HG02885 (cell line): Measurements from ENCODE around the gene CRABP2.

Source experiments
- ATAC-seq: cut with Tn5 transposase; IDR thresholded peaks from one replicate; pipeline ENCODE4 v1.9.1; 2021; ENCODE audit warnings: mild to moderate bottlenecking; ENCODE audit not compliant: unreplicated experiment, poor library complexity

Gene CRABP2

DNA sequence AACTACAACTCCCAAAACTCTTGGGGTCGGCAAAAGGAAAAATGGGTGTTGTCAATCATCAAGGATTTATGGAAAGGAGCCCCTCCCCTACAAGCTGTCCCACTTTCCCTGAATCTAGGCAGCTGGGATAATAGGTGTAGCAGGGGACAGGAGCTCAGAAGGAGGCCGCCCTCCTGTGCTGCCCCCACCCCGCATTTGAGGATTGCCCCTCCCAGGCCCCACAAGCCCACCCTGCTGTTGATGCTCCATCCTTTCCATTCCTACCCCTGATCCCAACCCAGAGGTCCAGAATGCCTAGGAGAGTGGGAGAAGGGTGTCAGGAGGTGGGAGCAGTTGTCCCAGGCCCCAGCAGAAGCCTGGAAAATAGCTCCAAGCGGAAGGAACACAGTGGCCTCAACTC, 37.4 kb upstream of the CRABP2 start:
- no peak for ATAC-seq

DNA sequence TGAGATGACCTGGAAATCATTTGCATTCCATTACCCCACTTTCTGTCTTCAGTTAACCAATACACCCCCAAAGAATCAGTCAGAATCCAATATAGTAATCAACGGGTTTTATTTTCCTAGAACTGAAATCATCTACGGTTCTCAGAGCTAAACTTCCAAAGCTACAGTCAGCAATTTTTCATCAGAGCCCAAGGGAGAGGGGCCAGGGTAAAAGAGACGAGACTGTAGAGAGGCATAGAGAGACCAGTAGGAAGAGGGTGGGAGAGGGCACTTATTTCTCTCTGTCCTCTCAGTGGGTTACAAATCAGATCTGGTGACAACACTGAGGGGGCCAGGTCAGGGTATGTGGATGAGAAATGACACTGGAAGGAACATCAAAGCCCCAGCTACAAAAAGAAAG, 36.6 kb upstream of the CRABP2 start:
- ATAC-seq = no peak

DNA sequence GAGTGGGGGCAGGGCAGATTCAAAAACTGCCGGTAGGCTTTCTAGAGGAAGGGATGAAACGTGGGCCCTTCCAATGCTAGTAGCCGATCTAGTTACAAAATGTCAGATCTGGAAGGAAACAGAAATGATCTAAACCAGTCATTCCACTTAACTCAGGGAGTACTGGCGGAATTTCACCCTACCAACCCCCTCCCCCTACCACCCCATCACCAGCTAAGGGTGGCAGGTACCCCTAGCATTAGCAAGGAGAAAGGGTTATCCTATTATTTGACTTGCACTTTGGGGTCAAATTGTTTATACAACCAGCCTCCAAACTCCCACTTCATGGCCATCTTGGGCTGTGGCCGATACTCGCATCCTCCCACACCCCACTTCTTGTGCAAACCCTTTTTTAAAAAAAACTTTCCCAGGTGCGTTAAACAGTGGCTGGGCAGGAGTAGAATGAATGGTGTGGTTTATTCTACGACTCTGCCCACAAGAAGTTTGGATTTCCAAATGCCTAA, 36.1 kb upstream of the CRABP2 start:
- no peak for ATAC-seq

DNA sequence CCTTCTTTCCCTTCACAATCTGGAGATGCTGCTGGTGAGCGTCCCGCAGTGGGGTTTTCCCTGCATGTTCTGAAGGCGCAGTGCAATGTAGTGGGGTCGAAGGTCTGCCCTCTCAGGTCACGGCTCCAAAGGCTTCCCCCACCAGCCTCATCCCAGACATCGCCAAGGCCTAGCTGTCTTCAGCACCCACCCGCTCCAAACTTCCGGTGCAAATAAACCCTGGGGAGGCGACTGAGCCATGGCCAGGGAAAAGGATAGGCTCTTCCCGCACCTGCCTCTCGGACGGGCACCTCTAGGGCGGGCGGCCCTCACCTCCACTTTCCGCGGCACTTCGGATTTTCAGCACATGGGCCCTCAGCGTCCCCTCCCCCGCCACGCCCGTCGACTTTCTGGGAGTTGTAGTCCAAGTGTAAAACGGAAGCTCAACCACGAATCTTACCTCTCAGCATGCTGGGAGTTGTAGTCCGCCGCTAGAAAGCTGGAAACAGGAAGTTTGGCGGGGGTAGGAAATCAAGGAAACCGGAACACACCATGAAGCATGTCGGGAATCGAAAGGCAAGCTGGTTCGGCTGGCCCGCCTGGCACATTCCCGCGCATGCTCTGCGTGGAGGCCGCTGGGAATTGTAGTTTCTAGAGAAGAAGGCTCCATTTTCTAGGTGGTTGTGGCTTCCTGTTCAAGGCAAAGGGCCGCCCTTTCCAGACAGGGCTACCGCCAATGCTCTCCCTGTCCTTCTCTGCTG, 35.5 kb upstream of the CRABP2 start, which contains the start of gene MRPL24:
Gene MRPL24, minus strand, starts transcription at position 348 of the 740 bp plus-strand sequence. CDS start 2,384 bp downstream, outside the sequence.
- peak; percentile 86 for ATAC-seq

DNA sequence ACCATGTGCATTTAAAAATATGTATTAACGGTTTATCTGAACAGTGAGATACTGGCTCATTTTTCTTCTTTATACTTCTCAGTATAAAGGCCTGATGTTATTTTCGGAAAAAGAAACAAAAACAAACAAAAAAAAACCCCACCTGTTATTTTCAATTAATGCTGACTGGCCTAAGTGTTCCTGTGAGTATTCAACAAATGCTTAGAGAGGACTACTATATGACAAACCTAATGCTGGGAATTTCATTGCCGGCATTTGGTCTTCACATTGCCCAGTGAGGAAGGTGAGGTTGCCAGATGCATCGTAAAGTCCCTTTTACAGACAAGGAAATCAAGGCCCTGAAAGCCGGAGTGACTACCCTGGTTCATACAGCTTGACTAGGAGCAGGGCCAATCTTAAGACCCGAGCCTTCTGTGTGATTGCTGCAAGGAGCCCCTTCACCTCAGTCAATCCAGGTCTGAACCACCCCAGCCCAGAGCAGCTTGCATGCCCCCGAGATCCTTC, 34.9 kb upstream of the CRABP2 start:
- no peak for ATAC-seq

DNA sequence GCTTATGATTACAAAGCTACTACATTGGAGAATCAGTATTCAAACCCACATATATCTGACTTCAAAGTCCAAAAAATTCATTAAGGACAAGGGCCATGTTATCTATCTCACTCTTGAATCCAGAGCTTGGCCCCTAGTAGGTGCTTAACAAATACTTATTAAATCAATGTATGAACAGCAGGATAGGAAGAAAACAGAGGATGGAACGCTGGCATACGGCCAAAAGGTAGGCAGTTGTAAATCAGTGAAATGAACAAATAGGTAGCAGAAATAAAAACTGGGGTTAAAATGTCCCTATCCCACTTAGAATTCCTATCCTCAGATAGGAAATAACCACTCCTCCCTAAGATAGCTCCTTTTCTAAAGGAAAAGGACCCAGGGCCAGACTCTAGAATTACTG, 33.5 kb upstream of the CRABP2 start:
- ATAC-seq = no peak

DNA sequence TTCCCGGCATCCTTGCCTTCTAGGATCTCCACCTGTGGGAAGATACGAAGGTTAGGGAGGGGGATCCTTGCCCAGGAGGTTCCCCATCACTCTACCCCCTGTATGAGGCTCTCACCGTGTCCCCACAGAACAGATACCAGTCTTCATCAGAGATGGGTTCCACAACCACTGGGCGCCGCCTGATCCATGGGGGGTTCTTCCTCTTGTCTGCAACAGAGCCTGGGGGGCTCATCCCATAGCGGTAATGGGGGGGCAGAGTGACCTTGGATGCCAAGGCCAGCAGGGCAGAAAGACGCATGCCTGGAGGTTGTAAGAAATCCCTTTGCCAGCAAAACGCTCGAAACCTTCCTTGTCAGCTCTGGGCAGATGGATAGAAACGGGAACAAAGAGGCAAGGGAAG, 33.0 kb upstream of the CRABP2 start:
- no peak for ATAC-seq

DNA sequence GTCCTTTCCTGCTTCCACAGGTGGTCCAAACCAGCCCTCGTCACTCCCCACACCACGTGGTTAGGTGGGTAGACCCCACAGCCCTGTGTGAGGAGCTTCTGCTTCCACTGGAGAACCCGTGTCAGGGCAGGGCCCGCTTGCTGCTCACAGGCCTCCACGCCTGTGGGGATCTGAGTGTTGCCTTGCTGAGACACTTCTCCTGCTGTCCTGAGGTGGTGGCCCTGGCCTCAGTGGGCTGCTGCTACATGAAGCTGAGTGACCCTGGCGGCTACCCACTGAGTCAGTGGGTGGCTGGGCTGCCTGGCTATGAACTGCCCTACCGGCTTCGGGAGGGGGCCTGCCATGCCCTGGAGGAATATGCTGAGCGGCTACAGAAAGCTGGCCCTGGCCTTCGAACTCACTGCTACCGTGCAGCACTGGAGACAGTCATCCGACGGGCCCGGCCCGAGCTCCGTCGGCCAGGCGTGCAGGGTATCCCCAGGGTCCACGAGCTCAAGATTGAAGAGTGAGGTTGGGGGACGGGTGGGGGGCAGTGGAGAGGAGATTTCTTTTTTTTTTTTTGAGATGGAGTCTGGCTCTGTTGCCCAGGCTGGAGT, 28.7 kb upstream of the CRABP2 start:
- ATAC-seq = no peak

DNA sequence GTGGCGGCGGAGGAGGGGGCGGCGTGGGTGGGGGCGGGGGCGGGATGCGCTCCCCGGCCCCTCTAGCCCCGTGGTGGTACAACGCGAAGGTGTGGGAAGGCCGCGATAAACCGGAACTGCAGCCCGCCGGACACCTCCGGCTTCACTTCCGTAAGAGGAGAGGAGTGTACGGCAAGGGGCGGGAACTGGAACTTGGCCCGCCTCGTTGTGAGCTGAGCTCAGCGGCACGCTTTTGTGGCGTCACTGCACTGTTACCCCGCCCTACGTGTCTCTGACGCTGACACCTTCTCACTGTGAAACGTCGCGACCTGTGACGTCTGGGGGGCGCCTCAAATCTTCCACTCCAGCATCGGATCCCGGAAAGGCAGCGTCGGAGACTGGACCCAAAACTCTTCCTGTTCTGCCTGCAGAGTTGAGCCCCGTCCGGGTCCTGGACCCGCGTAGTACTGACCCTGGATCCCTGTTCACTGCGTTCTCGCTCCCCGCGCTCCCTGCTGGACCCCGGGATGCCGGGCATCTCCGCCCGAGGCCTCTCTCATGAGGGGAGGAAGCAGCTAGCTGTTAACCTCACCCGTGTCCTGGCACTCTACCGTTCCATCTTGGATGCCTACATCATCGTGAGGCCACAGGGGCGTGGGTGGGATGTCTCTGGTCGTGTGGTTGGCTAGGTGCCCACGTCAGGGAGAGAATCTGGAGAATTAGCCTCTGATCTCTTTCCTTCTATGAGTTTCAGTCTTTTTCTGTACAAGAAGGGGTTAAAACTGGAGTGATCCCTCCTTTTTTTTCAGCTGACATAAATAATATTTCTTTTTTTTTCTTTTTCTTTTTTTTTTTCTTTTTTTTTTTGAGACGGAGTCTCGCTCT, 23.4 kb upstream of the CRABP2 start, which contains the start of gene ISG20L2:
Gene ISG20L2, minus strand, starts transcription at position 168 of the 864 bp plus-strand sequence. CDS start 1,114 bp downstream, outside the sequence.
- ATAC-seq = peak; percentile 89

DNA sequence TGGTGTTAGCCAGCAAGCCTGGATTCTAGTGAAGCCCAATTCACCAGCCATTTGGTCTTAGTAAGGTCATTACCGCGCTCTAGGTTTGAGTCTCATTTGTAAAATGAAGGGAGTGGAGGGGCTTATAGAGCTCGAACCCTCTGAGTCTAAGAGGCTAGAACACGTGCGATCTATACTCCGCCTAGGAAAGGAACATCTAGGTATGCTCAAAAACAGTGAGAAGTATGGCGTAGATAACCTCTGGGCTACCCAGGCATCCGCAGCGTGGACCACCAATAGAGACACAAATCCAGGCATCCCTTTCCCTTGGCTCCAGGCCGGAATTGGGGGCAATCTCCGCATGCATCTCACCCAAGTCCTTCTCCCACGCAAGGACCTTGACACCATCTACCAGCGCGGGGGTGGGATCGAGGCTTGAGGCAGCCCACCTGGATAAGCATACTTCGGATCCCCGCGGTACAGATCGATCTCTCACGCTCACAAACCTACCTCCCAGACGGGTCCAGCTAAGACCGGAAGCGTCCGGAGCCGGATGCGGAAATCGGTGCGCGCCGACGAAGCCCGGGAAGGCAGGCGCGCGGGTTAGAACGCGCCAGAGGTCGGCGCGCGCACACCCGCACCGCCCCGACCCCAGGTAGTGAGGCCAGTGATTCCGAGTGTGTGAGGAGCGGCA, 22.7 kb upstream of the CRABP2 start, which contains the start of gene METTL25B:
Gene METTL25B, plus strand, starts transcription at position 544 of the 673 bp plus-strand sequence. CDS start 636 bp downstream, outside the sequence.
- peak; percentile 64 for ATAC-seq

DNA sequence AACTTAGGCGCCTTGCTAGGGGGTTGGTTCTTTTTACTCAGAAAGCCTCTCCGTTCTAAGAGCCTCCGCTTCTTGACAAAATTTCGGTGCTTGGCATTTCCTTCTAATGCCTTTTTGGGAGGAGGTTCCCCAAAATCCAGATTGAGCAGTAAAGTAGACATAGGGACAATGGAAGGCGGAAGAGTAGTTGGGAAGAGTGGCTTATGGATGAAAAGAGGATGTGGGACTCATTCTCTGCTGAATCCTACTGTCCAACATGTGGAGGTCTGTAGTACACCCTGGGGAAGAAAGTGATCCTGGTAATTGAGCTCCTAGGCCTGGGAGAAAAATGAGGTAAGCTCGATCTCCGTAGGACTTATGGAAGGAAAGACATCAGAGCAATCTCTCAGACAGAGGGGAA, 22.1 kb upstream of the CRABP2 start:
- no peak for ATAC-seq

DNA sequence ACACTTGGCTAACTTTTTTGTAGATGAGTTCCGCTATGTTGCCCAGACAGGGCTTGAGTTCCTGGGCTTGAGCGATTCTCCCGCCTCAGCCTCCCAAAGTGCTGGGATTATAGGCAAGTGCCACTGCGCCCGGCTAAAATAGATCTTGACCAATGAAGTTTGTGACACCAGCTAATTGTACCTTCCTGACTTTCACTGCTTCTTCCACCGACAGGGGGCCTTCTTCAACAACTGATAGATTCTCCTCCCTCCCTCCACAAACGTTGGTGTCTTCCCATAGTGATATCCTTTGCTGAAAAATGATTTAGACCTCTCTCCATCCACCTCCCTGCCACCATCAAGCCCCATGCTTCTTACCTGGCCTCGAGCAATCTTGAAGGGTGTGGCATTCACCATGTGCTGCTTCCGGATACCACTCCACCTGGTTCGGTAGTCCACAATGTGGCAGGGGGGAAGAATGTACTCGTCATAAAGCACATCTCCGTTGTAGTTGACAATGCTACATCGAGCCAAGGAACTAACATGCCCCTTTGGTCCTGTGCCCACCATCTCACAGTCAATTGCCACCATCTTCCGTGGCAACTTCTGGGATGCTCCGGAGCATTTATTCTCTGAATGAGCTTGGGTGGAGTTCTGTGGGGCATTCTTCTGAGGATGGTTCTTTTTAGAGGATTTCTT, 21.3 kb upstream of the CRABP2 start:
- ATAC-seq = no peak

DNA sequence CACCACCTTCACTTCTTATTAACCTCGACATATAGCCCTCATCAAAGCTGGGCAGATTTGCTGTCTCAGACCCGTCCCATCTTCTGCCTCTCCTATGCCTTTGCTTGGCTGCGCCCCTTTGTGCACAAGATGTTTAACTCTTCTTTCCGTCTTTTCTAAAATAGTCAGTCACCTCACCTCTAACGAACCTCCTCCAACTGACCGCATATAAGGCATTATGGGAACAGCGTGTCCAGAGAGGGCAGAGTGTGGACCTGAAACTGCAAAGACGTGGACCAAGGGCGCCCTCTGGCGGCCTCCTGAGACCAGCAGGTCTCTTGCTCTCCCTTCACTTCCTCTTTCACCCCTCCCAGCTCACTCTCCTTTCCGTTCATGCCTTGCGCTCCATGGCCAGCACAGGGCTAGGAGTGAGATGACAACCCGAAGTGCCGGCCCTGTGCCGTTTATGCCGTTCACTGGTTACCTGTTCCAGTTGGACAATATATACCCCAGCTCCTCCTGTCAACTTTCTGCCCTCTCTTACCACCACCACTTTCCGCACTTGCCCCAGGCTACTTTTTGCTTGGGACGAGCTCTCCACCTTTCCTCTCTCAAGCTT, 20.4 kb upstream of the CRABP2 start:
- ATAC-seq = peak; percentile 32

DNA sequence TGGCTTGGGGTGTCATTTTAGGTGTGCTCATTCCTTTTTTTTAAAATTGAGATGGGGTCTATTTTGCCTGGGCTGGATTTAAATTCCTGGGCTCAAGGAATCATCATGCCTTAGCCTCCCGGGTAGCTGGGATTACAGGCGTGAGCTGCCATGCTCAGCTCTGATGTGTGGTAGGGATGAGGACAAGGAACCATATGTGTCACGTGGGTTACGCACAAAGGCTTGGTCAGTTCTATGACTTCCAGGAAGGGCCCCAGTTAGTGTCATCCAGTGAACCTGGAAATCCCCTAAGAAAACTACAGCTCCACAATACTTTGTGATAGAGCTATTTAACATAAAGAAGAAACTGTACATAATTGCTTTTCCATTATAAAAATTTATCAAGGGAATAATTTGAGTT, 16.2 kb upstream of the CRABP2 start:
- no peak for ATAC-seq

DNA sequence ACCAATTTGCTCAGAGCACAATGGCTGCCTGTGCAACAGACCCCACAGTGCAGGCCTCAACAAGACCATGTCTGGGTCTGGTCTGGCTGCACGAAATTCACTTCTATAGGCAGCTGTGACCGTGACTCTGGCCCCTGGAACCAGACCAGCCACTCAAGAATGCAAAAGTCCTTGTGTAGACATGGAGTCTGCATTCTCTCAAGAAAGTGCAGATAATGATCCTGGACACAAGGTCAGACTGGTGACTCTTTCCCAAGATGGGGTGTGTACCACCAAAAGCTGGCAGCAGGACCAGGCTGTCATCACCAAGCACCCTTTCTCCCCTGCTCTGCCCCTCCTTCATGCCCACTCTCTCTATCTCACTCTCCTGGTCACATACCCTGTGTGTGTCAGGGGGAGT, 15.7 kb upstream of the CRABP2 start:
- ATAC-seq = no peak

DNA sequence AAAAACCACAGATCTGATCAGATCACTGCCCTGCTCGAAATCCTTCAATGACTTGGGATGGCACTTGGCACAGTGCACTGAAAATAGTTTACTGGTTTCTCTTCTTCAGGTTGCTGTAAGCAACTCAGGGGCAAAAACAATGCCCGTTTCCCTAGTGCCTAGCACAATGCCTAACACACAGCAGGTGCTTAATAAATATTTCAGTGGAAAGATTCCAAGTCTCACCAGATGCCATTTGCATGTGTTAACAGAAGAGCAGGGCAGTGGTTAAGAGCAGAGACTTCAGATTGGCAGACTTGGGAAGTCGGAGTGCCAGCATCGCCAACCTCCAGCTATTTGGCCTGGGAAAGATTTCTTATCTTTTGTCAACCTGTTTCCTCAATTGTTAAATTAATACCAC, 12.0 kb upstream of the CRABP2 start:
- no peak for ATAC-seq

DNA sequence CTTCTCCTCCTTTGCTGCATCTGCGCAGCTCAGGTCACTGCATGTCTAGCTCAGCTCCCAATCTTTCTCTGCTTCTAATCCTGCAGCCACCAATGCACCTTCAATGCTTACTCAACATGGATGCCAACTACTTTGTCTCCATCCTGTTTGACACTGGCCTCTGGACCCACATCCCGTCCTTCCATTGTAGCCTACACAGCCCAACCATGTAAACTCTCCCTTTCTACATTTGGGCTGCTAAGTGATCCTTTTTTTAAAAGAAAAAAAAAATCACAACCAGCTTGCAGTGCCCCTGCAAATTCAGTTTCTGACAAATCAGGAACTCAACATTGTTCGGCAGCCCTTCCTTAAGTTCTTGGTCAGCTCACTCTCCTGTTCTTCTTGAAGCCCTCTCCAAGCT, 9.4 kb upstream of the CRABP2 start:
- ATAC-seq = no peak

DNA sequence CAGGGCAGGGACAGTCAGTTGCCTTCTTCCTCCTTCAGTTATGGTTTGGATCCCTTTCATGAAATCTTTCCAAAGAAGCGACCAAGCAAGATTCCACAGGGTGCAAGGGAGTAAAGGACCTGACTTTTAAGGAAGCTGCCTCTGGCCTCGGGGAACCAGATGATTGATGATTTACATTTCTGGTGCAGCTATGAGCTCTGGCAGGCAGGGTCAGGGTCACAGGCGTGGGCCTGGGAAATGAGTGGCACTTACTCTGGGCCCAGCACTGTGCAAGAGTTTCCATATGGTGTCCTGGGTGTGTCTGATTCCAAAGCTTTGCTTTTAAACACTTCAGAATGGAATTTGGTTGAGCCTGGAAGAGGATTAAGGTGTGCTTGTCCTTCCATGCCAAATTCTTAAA, 7.2 kb upstream of the CRABP2 start:
- no peak for ATAC-seq
